GM12878 (cell line): ENCODE results near the gene HBA2. TPM values are rescaled to one million over a fixed set of nuclear protein-coding genes. Genes with fewer than 3 reads are reported as not detected.
"Not testable (repeated sequence)": the region's sequence is repeated elsewhere in the genome, so short reads cannot be mapped to it uniquely, and the experiment has no call there.

Source experiments
- ATAC-seq: fragments of 200-7000 bp; cut with Tn5 transposase; 3 replicates; pipeline ENCODE4 v1.9.1; 2020; ENCODE audit warnings: mild to moderate bottlenecking, moderate library complexity
- Bru-seq: library from RNA; stranded (reverse); fragments of 400-500 nt; gene quantifications from one replicate; lab custom pipeline; 2021; lab: Mats Ljungman, UMichigan
- BruChase-seq, 2 experiments: library from RNA; stranded (reverse); fragments of 400-500 nt; gene quantifications; one replicate each; lab custom pipeline; 2021; lab: Mats Ljungman, UMichigan
- BruUV-seq: library from RNA; stranded (reverse); fragments of 400-500 nt; replicated peaks from 2 replicates; lab custom pipeline; 2021; lab: Mats Ljungman, UMichigan
- CTCF ChIA-PET: fragments of 300-600 bp; sonication (Branson Sonifier 250); formaldehyde crosslinking; extraction: SDS; loops from one replicate; lab custom pipeline; 2021; ENCODE audit warnings: inconsistent platforms; lab: Yijun Ruan, JAX
- POLR2A ChIA-PET: fragments of 350-600 bp; formaldehyde crosslinking; extraction: SDS; loops from one replicate; lab custom pipeline; 2021; ENCODE audit warnings: inconsistent platforms; lab: Charles Lee
- RAD21 ChIA-PET: fragments of 300-600 bp; sonication (Branson Sonifier 250); formaldehyde crosslinking; loops from one replicate; lab custom pipeline; 2023; ENCODE audit warnings: antibody characterized with exemption; ENCODE audit not compliant: unreplicated experiment; lab: Charles Lee
- SMC1A ChIA-PET: fragments of 300-600 bp; sonication (Branson Sonifier 250); formaldehyde crosslinking; loops from one replicate; lab custom pipeline; 2023; ENCODE audit not compliant: unreplicated experiment, uncharacterized antibody; lab: Charles Lee
- DNase-seq: peaks from one replicate; pipeline ENCODE4 v3.0.0-alpha.2; 2011; ENCODE audit warnings: low read depth, low spot score
- FAIRE-seq: peaks from 3 replicates; lab custom pipeline; 2011; peaks lifted over from hg19 to GRCh38; lab: Jason Lieb, UNC
- H2AFZ ChIP-seq: 2 replicates; pipeline ENCODE4 v1.6.0; 2011; ENCODE audit warnings: low read depth, low read length, control low read depth; ENCODE audit not compliant: control insufficient read depth
- H3K27ac ChIP-seq: 2 replicates; pipeline ENCODE4 v1.5.1; 2011; ENCODE audit warnings: control low read depth; ENCODE audit not compliant: control insufficient read depth, insufficient read depth
- H3K27me3 ChIP-seq, 2 experiments: replicated peaks in 1 of 2; 2 replicates each; pipeline versions ENCODE4 v1.6.0 to v1.6.1; 2011; ENCODE audit warnings: low read length in 1 of 2; ENCODE audit not compliant: control insufficient read depth in 2 of 2, insufficient read depth in 2 of 2
- H3K36me3 ChIP-seq, 2 experiments: 2 replicates each; pipeline ENCODE4 v1.5.1; 2011; ENCODE audit warnings: low read length in 1 of 2; ENCODE audit not compliant: control insufficient read depth in 2 of 2, insufficient read depth in 2 of 2
- H3K4me1 ChIP-seq: 2 replicates; pipeline ENCODE4 v1.6.1; 2011; ENCODE audit warnings: mild to moderate bottlenecking, low read length, moderate library complexity, mixed read lengths; ENCODE audit not compliant: control insufficient read depth, insufficient read depth
- H3K4me2 ChIP-seq: 2 replicates; pipeline ENCODE4 v1.6.0; 2011; ENCODE audit warnings: control low read depth; ENCODE audit not compliant: control insufficient read depth, insufficient read depth
- H3K4me3 ChIP-seq: fragments of 200-600 bp; sonication (generic); 2 replicates; pipeline ENCODE4 v1.5.1; 2016
- H3K79me2 ChIP-seq: 2 replicates; pipeline ENCODE4 v1.6.0; 2011; ENCODE audit warnings: low read length; ENCODE audit not compliant: control insufficient read depth, insufficient read depth
- H3K9ac ChIP-seq: 2 replicates; pipeline ENCODE4 v1.8.0; 2011; ENCODE audit warnings: low read length, control low read depth, mixed read lengths; ENCODE audit not compliant: control insufficient read depth, insufficient read depth
- H3K9me3 ChIP-seq: replicated peaks from 3 replicates; pipeline ENCODE4 v1.5.1; 2011; ENCODE audit warnings: mild to moderate bottlenecking, low read length; ENCODE audit not compliant: control insufficient read depth, insufficient read depth
- H4K20me1 ChIP-seq: 2 replicates; pipeline ENCODE4 v1.6.0; 2011; ENCODE audit not compliant: control insufficient read depth, insufficient read depth
- WGBS: methylation state at CpG from one replicate; pipeline ENCODE4 v1.1.6; 2016; ENCODE audit warnings: low lambda C conversion rate; ENCODE audit not compliant: insufficient replicate concordance, insufficient coverage; ENCODE audit errors: missing lambda C conversion rate; 5-methylcytosine and 5-hydroxymethylcytosine counted together
- in situ Hi-C: fragments of 300-500 bp; cut with MboI; formaldehyde crosslinking; loops from 9 replicates; pipeline ENCODE4 v1.14.3; 2018; ENCODE audit warnings: mixed read lengths
- intact Hi-C: fragments of 100-400 bp; cut with micrococcal nuclease; formaldehyde crosslinking; loops from one replicate; pipeline ENCODE4 v1.14.2; 2022; ENCODE audit not compliant: unreplicated experiment
- long read RNA-seq, 2 experiments: library from polyadenylated mRNA; unstranded; transcript quantifications; one replicate each; pipeline ENCODE4 v2.0.0, GENCODE V29; 2019 to 2020
- polyA minus RNA-seq, 3 experiments: library from RNA; depleted of rRNA, polyadenylated mRNA; stranded (reverse); fragments of >200 nt; gene quantifications; 2 replicates each; pipeline ENCODE4 v1.2.3, GENCODE V29; 2011
- polyA plus RNA-seq, 11 experiments: library from polyadenylated mRNA; depleted of rRNA in 4 of 11; unstranded in 6 of 11; stranded (reverse) in 5 of 11; fragments of >200 nt; fragmentation: Nextera tagmentation in 4 of 11; fragmentation: Illumina TruSeq in 1 of 11; extraction: Ambion mirVana in 4 of 11; extraction: Trizol in 1 of 11; gene quantifications; 1 replicate in 1 of 11; 2 replicates in 10 of 11; pipeline versions ENCODE4 v1.2.1 to v1.2.3, GENCODE V29; 2011 to 2016; ENCODE audit warnings: inconsistent platforms in 2 of 11, missing spikeins in 2 of 11, low read depth in 1 of 11
- total RNA-seq, 4 experiments: library from RNA; depleted of rRNA in 3 of 4; stranded (reverse); fragments of >200 nt in 3 of 4; fragmentation: Illumina TruSeq in 1 of 4; extraction: Trizol in 1 of 4; gene quantifications; 2 replicates each; pipeline versions ENCODE4 v1.2.1 to v1.2.3, GENCODE V29; 2013 to 2021

HBA2 gene
- not detected in 2 replicates for total RNA-seq (2013; cell fraction: nucleolus; rRNA removed)
- not detected in 2 replicates for total RNA-seq (2014; rRNA removed)
- not detected in 2 replicates for total RNA-seq (2014; rRNA removed; fragmentation: Illumina TruSeq; extraction: Trizol)
- total RNA-seq (2021), result 0.48 and 0.92 TPM in 2 replicates
- not detected for polyA plus RNA-seq (2011; ENCODE audit: low read depth)
- 0.30 TPM in 1 of 2 replicates, not detected in the other for polyA plus RNA-seq (2011; rRNA removed)
- polyA plus RNA-seq (2011; cell fraction: cytosol; rRNA removed), result 0.88 and 1.3 TPM in 2 replicates
- 1.6 and 2.2 TPM in 2 replicates for polyA plus RNA-seq (2011; cell fraction: nucleus; rRNA removed)
- 0.66 TPM in 1 of 2 replicates, not detected in the other for polyA plus RNA-seq (2012)
- polyA plus RNA-seq (2014; fragmentation: Illumina TruSeq; extraction: Trizol), result not detected in 2 replicates
- polyA plus RNA-seq (2014; fragmentation: Nextera tagmentation; extraction: Ambion mirVana), result not detected
- polyA plus RNA-seq (2014; rRNA removed), result 0.25 TPM in 1 of 2 replicates, not detected in the other
- polyA plus RNA-seq (2016; fragmentation: Nextera tagmentation; extraction: Ambion mirVana), result under 1 TPM in 1 of 2 experiments, not detected in 1; 0.96 TPM
- not detected in 2 replicates for polyA minus RNA-seq (2011; rRNA and poly(A)+ RNA removed)
- 8.8 TPM in 1 of 2 replicates, not detected in the other for polyA minus RNA-seq (2011; cell fraction: cytosol; rRNA and poly(A)+ RNA removed)
- 2.3 TPM in 1 of 2 replicates, not detected in the other for polyA minus RNA-seq (2011; cell fraction: nucleus; rRNA and poly(A)+ RNA removed)
- not detected for Bru-seq, nascent RNA
- not detected for BruChase-seq, experiment 1, labeled RNA remaining after a 6-hour chase
- not detected for BruChase-seq, experiment 2, labeled RNA remaining after a 2-hour chase
- long read RNA-seq, experiment 1, result 0 reads
- long read RNA-seq, experiment 2, result 0 reads

GRCh38 chr16:172374-172941 lies at the start of gene HBA2:
TSS of gene HBA2 (plus strand) at chr16:172876. CDS start at chr16:172913, 37 bp downstream.
- POLR2A ChIA-PET, RAD21 ChIA-PET, H3K36me3 ChIP-seq, BruUV-seq, SMC1A ChIA-PET, H3K4me1 ChIP-seq, H3K4me2 ChIP-seq, H3K9me3 ChIP-seq, ATAC-seq, H3K79me2 ChIP-seq, FAIRE-seq, intact Hi-C loops, in situ Hi-C loops, DNase-seq, CTCF ChIA-PET, H3K9ac ChIP-seq, H3K4me3 ChIP-seq, H3K27ac ChIP-seq, H4K20me1 ChIP-seq, H2AFZ ChIP-seq: not testable (repeated sequence)
- peaks cover 5 to 11% of the 10 kb centered on the region in 2 experiments for H3K27me3 ChIP-seq
- no CpG with 5 or more reads among the region's 74 CpGs for WGBS

GRCh38 chr16:123558-124350 lies 48.9 kb upstream of the HBA2 start:
- H4K20me1 ChIP-seq, H3K79me2 ChIP-seq, SMC1A ChIA-PET, H3K36me3 ChIP-seq, H3K4me3 ChIP-seq, BruUV-seq, DNase-seq, H3K27me3 ChIP-seq, POLR2A ChIA-PET, FAIRE-seq, CTCF ChIA-PET, intact Hi-C loops, H3K4me1 ChIP-seq, H3K4me2 ChIP-seq, H3K27ac ChIP-seq, in situ Hi-C loops, H3K9me3 ChIP-seq, H2AFZ ChIP-seq, ATAC-seq, H3K9ac ChIP-seq, RAD21 ChIA-PET: not testable (repeated sequence)
- 91% methylated on average over 17 of the region's 19 CpGs for WGBS
